Measurements from ENCODE around the gene CTRL.

DNA sequence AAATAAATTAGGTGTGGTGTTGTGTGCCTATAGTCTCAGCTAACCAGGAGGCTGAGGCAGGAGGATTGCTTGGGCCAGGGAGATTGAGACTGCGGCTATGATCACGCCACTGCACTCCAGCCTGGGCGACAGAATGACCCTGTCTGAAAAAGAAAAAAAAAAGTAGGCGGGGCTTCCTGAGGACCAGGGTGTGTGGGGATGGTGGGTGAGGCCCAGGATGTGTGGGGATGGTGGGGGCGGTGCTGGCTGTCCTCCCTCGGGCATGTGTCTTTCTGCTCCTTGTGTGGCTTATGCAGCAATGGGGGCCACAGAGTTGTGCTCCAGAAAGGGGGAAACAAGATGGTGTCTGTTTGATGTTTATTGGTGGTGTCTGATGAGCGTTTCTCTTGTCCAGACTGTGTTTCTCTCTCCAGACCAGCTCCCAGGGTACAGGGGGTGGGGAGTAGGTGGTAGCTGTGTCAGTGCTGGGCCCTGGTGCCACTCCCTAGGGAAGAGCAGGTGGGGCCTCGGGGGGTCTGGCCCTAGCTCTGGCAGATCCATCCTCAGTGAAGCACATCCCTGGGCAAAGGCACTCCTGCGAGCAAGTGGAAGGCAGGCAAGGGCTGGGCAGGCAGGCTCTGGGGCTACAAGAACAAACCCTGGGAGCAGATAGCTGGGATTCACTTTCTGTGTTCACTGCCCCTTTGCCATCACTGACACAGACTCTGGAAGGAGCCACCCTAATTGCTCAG is 10.0 kb upstream of the CTRL start:
- TF ChIP-seq, protein P1, sequence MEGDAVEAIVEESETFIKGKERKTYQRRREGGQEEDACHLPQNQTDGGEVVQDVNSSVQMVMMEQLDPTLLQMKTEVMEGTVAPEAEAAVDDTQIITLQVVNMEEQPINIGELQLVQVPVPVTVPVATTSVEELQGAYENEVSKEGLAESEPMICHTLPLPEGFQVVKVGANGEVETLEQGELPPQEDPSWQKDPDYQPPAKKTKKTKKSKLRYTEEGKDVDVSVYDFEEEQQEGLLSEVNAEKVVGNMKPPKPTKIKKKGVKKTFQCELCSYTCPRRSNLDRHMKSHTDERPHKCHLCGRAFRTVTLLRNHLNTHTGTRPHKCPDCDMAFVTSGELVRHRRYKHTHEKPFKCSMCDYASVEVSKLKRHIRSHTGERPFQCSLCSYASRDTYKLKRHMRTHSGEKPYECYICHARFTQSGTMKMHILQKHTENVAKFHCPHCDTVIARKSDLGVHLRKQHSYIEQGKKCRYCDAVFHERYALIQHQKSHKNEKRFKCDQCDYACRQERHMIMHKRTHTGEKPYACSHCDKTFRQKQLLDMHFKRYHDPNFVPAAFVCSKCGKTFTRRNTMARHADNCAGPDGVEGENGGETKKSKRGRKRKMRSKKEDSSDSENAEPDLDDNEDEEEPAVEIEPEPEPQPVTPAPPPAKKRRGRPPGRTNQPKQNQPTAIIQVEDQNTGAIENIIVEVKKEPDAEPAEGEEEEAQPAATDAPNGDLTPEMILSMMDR (conservative IDR thresholded peaks at IDR 0.05), result no peak
- TF ChIP-seq EZH2 (IDR thresholded peaks at IDR 0.05; ENCODE audit: low read depth), result no peak
